HG03378 (cell line): ENCODE data around the gene CFDP1.

Source experiments
- ATAC-seq: cut with Tn5 transposase; IDR thresholded peaks from one replicate; pipeline ENCODE4 v1.9.1; 2021; ENCODE audit warnings: mild to moderate bottlenecking, moderate library complexity; ENCODE audit not compliant: unreplicated experiment

Gene CFDP1

GRCh38 chr16:75415169-75415905, 18.0 kb downstream of the CFDP1 start:
- no peak for ATAC-seq

GRCh38 chr16:75413951-75414350, 19.4 kb downstream of the CFDP1 start:
- no peak for ATAC-seq

GRCh38 chr16:75406943-75407342, 26.4 kb downstream of the CFDP1 start:
- ATAC-seq: no peak

- no peak for ATAC-seq
These were observed 30.4 kb downstream of the CFDP1 start for GRCh38 chr16:75402821-75403475.

GRCh38 chr16:75402159-75402820, 31.0 kb downstream of the CFDP1 start:
- ATAC-seq: no peak

GRCh38 chr16:75401691-75402090, 31.6 kb downstream of the CFDP1 start:
- ATAC-seq: no peak

GRCh38 chr16:75398333-75398732, 35.0 kb downstream of the CFDP1 start:
- ATAC-seq: no peak

- no peak for ATAC-seq
These were observed 38.4 kb downstream of the CFDP1 start for GRCh38 chr16:75394941-75395340.

- no peak for ATAC-seq
These were observed 40.4 kb downstream of the CFDP1 start for GRCh38 chr16:75392906-75393305.

- ATAC-seq: no peak
These were observed 42.2 kb downstream of the CFDP1 start for GRCh38 chr16:75390926-75391653.

- ATAC-seq: no peak
These were observed 44.1 kb downstream of the CFDP1 start for GRCh38 chr16:75389096-75389690.

- no peak for ATAC-seq
These were observed 45.4 kb downstream of the CFDP1 start for GRCh38 chr16:75387951-75388350.

GRCh38 chr16:75385507-75386152, 47.7 kb downstream of the CFDP1 start:
- no peak for ATAC-seq

GRCh38 chr16:75383141-75383540, 50.2 kb downstream of the CFDP1 start:
- no peak for ATAC-seq

- ATAC-seq: no peak
These were observed 50.7 kb downstream of the CFDP1 start for GRCh38 chr16:75382611-75383010.

GRCh38 chr16:75380870-75381269, 52.4 kb downstream of the CFDP1 start:
- no peak for ATAC-seq

GRCh38 chr16:75379911-75380847, 53.1 kb downstream of the CFDP1 start:
- ATAC-seq: peak; percentile 73

- ATAC-seq: peak; percentile 79
These were observed 54.0 kb downstream of the CFDP1 start for GRCh38 chr16:75379339-75379738.

- ATAC-seq: no peak
These were observed 54.7 kb downstream of the CFDP1 start for GRCh38 chr16:75378616-75379015.
